Endothelial cell of umbilical vein (primary cell): ENCODE data around the gene EHBP1L1. TPM values are rescaled to one million over a fixed set of nuclear protein-coding genes. Genes with fewer than 3 reads are reported as not detected.

Experiments used
- BruUV-seq: library from RNA; stranded (reverse); fragments of 400-500 nt; replicated peaks from 2 replicates; lab custom pipeline; 2021; lab: Mats Ljungman, UMichigan
- CTCF ChIA-PET: fragments of 300-600, 350-600 bp; sonication (Branson Sonifier 250); formaldehyde crosslinking; loops from one replicate; lab custom pipeline; 2021; ENCODE audit warnings: antibody characterized with exemption, inconsistent platforms; lab: Charles Lee
- POLR2A ChIA-PET: fragments of 300-600, 350-600 bp; sonication (Branson Sonifier 250); formaldehyde crosslinking; loops from one replicate; lab custom pipeline; 2021; ENCODE audit warnings: antibody characterized with exemption, inconsistent platforms; lab: Charles Lee
- DNase-seq: peaks from one replicate; pipeline ENCODE4 v3.0.0-alpha.2; 2011; ENCODE audit warnings: low read depth, low spot score
- FAIRE-seq: peaks from 2 replicates; lab custom pipeline; 2011; peaks lifted over from hg19 to GRCh38; lab: Jason Lieb, UNC
- H2AFZ ChIP-seq: 2 replicates; pipeline ENCODE4 v1.6.0; 2012; ENCODE audit warnings: low read depth, low read length, control low read depth, inconsistent platforms
- H3K27ac ChIP-seq: 2 replicates; pipeline ENCODE4 v1.5.1; 2011; ENCODE audit warnings: low read depth, mild to moderate bottlenecking, control low read depth, low read length, moderate library complexity; ENCODE audit not compliant: insufficient read depth
- H3K27me3 ChIP-seq, 2 experiments: 2 replicates each; pipeline versions ENCODE4 v1.6.0 to v1.6.1; 2011; ENCODE audit warnings: low read length in 2 of 2, mixed read lengths in 1 of 2; ENCODE audit not compliant: control insufficient read depth in 2 of 2, insufficient read depth in 2 of 2
- H3K36me3 ChIP-seq, 2 experiments: 2 replicates in 1 of 2; 3 replicates in 1 of 2; pipeline ENCODE4 v1.5.1; 2011; ENCODE audit warnings: low read length in 2 of 2, mild to moderate bottlenecking in 1 of 2, moderate library complexity in 1 of 2; ENCODE audit not compliant: control insufficient read depth in 2 of 2, insufficient read depth in 2 of 2; ENCODE audit errors: extremely low read depth in 1 of 2
- H3K4me1 ChIP-seq: 3 replicates; pipeline ENCODE4 v1.5.1; 2011; ENCODE audit warnings: mild to moderate bottlenecking, low read length; ENCODE audit not compliant: control insufficient read depth, insufficient read depth; ENCODE audit errors: extremely low read depth
- H3K4me2 ChIP-seq: 2 replicates; pipeline ENCODE4 v1.6.1; 2011; ENCODE audit warnings: low read length, control low read depth, mixed read lengths; ENCODE audit not compliant: insufficient read depth
- H3K4me3 ChIP-seq, 3 experiments: fragments of 200-600 bp in 1 of 3; sonication (generic), shearing (Covaris generic) in 1 of 3; replicated peaks in 1 of 3; 2 replicates each; pipeline ENCODE4 v1.5.1; 2011 to 2016; ENCODE audit warnings: control low read depth in 3 of 3, low read length in 3 of 3, mild to moderate bottlenecking in 2 of 3, inconsistent platforms in 1 of 3, low read depth in 1 of 3, moderate library complexity in 1 of 3; ENCODE audit not compliant: insufficient read depth in 1 of 3
- H3K79me2 ChIP-seq: 2 replicates; pipeline ENCODE4 v1.6.0; 2012; ENCODE audit warnings: low read length, inconsistent platforms; ENCODE audit not compliant: control insufficient read depth, insufficient read depth
- H3K9ac ChIP-seq: replicated peaks from 2 replicates; pipeline ENCODE3; 2011; ENCODE audit warnings: low read length, control low read depth; ENCODE audit not compliant: insufficient read depth; ENCODE audit errors: extremely low read depth
- H3K9me1 ChIP-seq: replicated peaks from 3 replicates; pipeline ENCODE4 v1.6.0; 2011; ENCODE audit warnings: mild to moderate bottlenecking, low read length; ENCODE audit not compliant: control insufficient read depth, insufficient read depth; ENCODE audit errors: extremely low read depth
- H3K9me3 ChIP-seq: replicated peaks from 2 replicates; pipeline ENCODE4 v1.5.1; 2012; ENCODE audit warnings: low read length, inconsistent platforms; ENCODE audit not compliant: control insufficient read depth, insufficient read depth
- H4K20me1 ChIP-seq: replicated peaks from 2 replicates; pipeline ENCODE3; 2011; ENCODE audit warnings: mild to moderate bottlenecking, low read length; ENCODE audit not compliant: control insufficient read depth, insufficient read depth; ENCODE audit errors: extremely low read depth
- FOS ChIP-seq: IDR thresholded peaks from 2 replicates; pipeline ENCODE4 v1.6.1; 2011; ENCODE audit warnings: mild to moderate bottlenecking, low read length, moderate library complexity, borderline replicate concordance; ENCODE audit not compliant: insufficient read depth
- GATA2 ChIP-seq: IDR thresholded peaks from 2 replicates; pipeline ENCODE4 v1.7.0; 2011; ENCODE audit warnings: low read depth, mild to moderate bottlenecking, moderate library complexity, mixed read lengths, low read length; ENCODE audit not compliant: insufficient read length, insufficient read depth
- MYC ChIP-seq: IDR thresholded peaks from one replicate; pipeline ENCODE4 v1.6.1; 2011; ENCODE audit warnings: mild to moderate bottlenecking, low read depth, low read length
- POLR2A ChIP-seq: IDR thresholded peaks from 2 replicates; pipeline ENCODE4 v1.6.1; 2012; ENCODE audit warnings: low read depth, mild to moderate bottlenecking, control low read depth, low read length
- POLR2AphosphoS5 ChIP-seq: IDR thresholded peaks from 2 replicates; pipeline ENCODE4 v1.6.1; 2012; ENCODE audit warnings: low read depth, mild to moderate bottlenecking, control low read depth, low read length, moderate library complexity; ENCODE audit not compliant: insufficient read depth
- dilution Hi-C: fragments of 300-500 bp; cut with MboI; formaldehyde crosslinking; loops from one replicate; pipeline ENCODE4 v1.15.0; 2019; ENCODE audit warnings: low sequenced_read_pairs; ENCODE audit not compliant: extremely low pct_ligation_motif_present
- intact Hi-C: fragments of 100-400 bp; cut with micrococcal nuclease; formaldehyde crosslinking; loops from one replicate; pipeline ENCODE4 v1.10.0; 2022
- polyA plus RNA-seq, 4 experiments: library from polyadenylated mRNA; depleted of rRNA in 3 of 4; stranded (reverse) in 3 of 4; unstranded in 1 of 4; fragments of >200 nt; gene quantifications; 2 replicates each; pipeline versions ENCODE4 v1.2.1 to v1.2.3, GENCODE V29; 2011 to 2012; ENCODE audit warnings: missing spikeins in 1 of 4
- total RNA-seq: library from RNA; stranded (reverse); gene quantifications from 2 replicates; pipeline ENCODE4 v1.2.3, GENCODE V29; 2021
- TF ChIP-seq, protein P1 (sequence below), 2 donors: IDR thresholded peaks; 1 replicate in 1 of 2; 2 replicates in 1 of 2; pipeline ENCODE4 v1.5.1; 2011; ENCODE audit warnings: low read length in 2 of 2, mild to moderate bottlenecking in 2 of 2, moderate library complexity in 2 of 2, control low read depth in 1 of 2, inconsistent platforms in 1 of 2, low read depth in 1 of 2; ENCODE audit not compliant: insufficient read depth in 1 of 2; ENCODE audit errors: extremely low read depth in 1 of 2

The EHBP1L1 gene
- total and polyA plus RNA-seq, 2 donors (not counting 3 experiments of a cell fraction or from before 2014, with no cell fraction given), result 12.7 to 19.7 TPM

DNA sequence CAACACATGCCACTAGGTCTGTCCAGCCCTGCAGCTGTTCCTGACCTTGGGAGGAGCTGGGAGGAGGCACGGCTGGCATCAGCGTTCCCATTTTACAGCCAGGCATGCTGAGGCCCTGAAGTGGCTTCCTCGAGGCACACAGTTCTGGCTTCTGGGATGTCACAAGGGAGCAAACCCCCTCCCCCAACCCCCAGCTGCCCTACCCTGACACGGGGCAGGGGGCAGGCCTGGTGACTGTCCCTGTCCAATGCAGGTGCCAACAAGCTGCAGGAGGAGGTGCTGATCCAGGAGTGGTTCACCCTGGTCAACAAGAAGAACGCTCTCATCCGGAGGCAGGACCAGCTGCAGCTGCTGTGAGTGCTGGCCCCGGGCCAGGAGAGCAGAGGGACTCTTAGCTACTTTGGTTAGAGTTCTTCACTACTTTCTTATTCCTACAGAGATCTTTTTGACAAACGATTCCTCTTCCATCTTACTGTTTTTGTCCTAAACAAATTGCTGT lies 14.4 kb downstream of the EHBP1L1 start:
- Histone ChIP-seq H3K27me3 (no peaks in the 10 kb centered on the region), H3K4me3 (no peak overlapping the region), H3K36me3 (no peaks in the 10 kb centered on the region), H3K9me1 (no peaks in the 10 kb centered on the region), H3K9me3 (no peaks in the 10 kb centered on the region), H3K4me2 (no peak overlapping the region), H3K27ac (no peak overlapping the region), H3K9ac (no peak overlapping the region), H4K20me1 (no peaks in the 10 kb centered on the region), H2AFZ (no peak overlapping the region), H3K79me2 (no peaks in the 10 kb centered on the region), H3K4me1 (peaks cover 7% of the 10 kb centered on the region)
- no peak for FAIRE-seq
- no peak for TF ChIP-seq FOS
- no peak for TF ChIP-seq POLR2A
- CTCF ChIA-PET, result interaction anchor here (1.1 to 12.2 kb wide), 8 partner anchors 16 to 58 kb away, joined by 3 to 206 read pairs (median 4); partner anchors contain the start of genes EHBP1L1, FAM89B, PCNX3 and ZNRD2
- BruUV-seq, result no TSS peak
- dilution Hi-C loops (no loop called here), intact Hi-C loops (loop anchor here (5.0 kb wide), 1 partner anchor 223 kb away; no protein-coding TSS in a partner anchor)
- no peak for DNase-seq
- POLR2A ChIA-PET, result no interaction called here

DNA sequence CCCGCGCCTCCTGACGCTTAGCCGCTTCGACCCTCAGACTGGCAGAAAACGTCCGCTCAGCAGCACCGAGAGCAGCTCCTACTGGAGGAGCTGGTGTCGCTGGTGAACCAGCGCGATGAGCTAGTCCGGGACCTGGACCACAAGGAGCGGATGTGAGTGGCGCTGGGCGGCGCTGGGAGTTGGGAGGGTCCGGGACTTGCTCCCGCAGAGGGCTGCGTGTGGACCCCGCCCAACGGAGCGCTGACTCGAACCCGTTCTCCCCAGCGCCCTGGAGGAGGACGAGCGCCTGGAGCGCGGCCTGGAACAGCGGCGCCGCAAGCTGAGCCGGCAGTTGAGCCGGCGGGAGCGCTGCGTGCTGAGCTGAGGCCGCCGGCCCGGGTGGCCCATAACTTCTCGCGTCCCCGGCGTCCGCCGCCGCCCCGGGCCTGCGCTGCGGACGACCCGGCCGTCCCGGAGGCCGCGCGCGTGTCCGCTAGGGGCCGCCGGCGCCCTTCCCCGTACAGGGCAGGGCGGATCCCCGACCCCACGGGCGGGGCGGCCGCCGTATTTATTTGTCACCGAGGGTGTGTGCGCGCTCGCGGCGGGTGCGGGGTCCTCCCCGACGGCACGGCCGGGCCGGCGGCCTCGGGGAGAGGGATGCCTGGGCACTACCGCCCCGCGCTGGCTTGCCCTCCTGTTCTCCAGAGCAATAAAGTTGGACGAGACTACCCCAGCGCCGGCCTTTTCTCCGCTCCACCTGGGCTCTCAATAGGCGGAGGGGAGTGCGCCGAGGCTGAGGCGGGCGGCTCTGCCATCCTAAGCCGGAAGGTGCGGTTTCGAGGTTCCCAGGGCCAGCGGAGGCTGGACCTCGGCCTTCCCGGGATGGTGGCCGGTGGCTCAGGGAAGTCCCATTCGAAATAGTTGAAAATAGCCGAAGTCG lies 16.3 kb downstream of the EHBP1L1 start:
- peak overlapping the region in 2 of 3 experiments; percentile 8 to 34 for H3K4me3 ChIP-seq
- H3K4me1 ChIP-seq, result peaks cover 7% of the 10 kb centered on the region
- intact Hi-C loops, result loop anchor here (1.0 to 5.0 kb wide), 2 partner anchors 18 to 225 kb away; no protein-coding TSS in a partner anchor
- H3K27ac ChIP-seq, result peak overlapping the region; percentile 3
- peak overlapping the region; percentile 4 for H2AFZ ChIP-seq
- ChIA-PET POLR2A (interaction anchor here (0.5 to 1.2 kb wide), 2 partner anchors 45 to 61 kb away, joined by 3 to 5 read pairs; no protein-coding TSS in a partner anchor), CTCF (interaction anchor here (0.6 to 12.2 kb wide), 16 partner anchors 8 to 387 kb away, joined by 3 to 206 read pairs (median 4); partner anchors contain the start of genes EHBP1L1, FAM89B, SIPA1 and ZNRD2)
- H3K27me3 ChIP-seq, result no peaks in the 10 kb centered on the region
- peak; percentile 86 for FAIRE-seq
- no peaks in the 10 kb centered on the region for H3K9me1 ChIP-seq
- H3K36me3 ChIP-seq, result no peaks in the 10 kb centered on the region
- dilution Hi-C loops, result no loop called here
- peak overlapping the region; percentile 40 for H3K9ac ChIP-seq
- TF ChIP-seq GATA2 (no peak), FOS (no peak), POLR2AphosphoS5 (peak; percentile 84), POLR2A (peak; percentile 59), MYC (no peak)
- TF ChIP-seq, protein P1, sequence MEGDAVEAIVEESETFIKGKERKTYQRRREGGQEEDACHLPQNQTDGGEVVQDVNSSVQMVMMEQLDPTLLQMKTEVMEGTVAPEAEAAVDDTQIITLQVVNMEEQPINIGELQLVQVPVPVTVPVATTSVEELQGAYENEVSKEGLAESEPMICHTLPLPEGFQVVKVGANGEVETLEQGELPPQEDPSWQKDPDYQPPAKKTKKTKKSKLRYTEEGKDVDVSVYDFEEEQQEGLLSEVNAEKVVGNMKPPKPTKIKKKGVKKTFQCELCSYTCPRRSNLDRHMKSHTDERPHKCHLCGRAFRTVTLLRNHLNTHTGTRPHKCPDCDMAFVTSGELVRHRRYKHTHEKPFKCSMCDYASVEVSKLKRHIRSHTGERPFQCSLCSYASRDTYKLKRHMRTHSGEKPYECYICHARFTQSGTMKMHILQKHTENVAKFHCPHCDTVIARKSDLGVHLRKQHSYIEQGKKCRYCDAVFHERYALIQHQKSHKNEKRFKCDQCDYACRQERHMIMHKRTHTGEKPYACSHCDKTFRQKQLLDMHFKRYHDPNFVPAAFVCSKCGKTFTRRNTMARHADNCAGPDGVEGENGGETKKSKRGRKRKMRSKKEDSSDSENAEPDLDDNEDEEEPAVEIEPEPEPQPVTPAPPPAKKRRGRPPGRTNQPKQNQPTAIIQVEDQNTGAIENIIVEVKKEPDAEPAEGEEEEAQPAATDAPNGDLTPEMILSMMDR (IDR thresholded peaks at IDR 0.05; ENCODE audit: extremely low read depth in 1 of 2, insufficient read depth in 1 of 2, low read depth in 1 of 2, low read length in 2 of 2), result peak in 1 of 2 donors; percentile 21
- no peaks in the 10 kb centered on the region for H3K9me3 ChIP-seq
- H3K79me2 ChIP-seq, result no peaks in the 10 kb centered on the region
- H3K4me2 ChIP-seq, result peak overlapping the region; percentile 19
- BruUV-seq, result TSS peak; percentile 36
- H4K20me1 ChIP-seq, result no peaks in the 10 kb centered on the region
- DNase-seq, result peak; percentile 72
